Uterus (tissue), 4 donors: Measurements from ENCODE around the gene LRRK2. TPM values are rescaled to one million over a fixed set of nuclear protein-coding genes. Genes with fewer than 3 reads are reported as not detected.

Experiments
- DNase-seq, 2 donors: peaks; one replicate each; pipeline ENCODE4 v3.0.0-alpha.2; 2019 to 2020
- H3K27ac ChIP-seq, 2 donors: fragments of 200-600 bp; sonication (generic); 1 replicate in 1 of 2; 2 replicates in 1 of 2; pipeline ENCODE4 v1.5.1; 2016 to 2018
- H3K27me3 ChIP-seq, 2 donors: fragments of 200-600 bp; sonication (generic); one replicate each; pipeline ENCODE4 v1.5.1; 2018 to 2019; ENCODE audit warnings: control low read depth in 1 of 2
- H3K36me3 ChIP-seq, 2 donors: fragments of 200-600 bp; sonication (generic); one replicate each; pipeline ENCODE4 v1.5.1; 2019; ENCODE audit warnings: control low read depth in 1 of 2
- H3K4me1 ChIP-seq, 2 donors: fragments of 200-600 bp; sonication (generic); one replicate each; pipeline ENCODE4 v1.5.1; 2018 to 2019; ENCODE audit warnings: control low read depth in 1 of 2
- H3K4me3 ChIP-seq, 2 donors: fragments of 200-600 bp; sonication (generic); 1 replicate in 1 of 2; 2 replicates in 1 of 2; pipeline ENCODE4 v1.5.1; 2018 to 2019; ENCODE audit warnings: mild to moderate bottlenecking in 1 of 2
- H3K9me3 ChIP-seq, 2 donors: fragments of 200-600 bp; sonication (generic); one replicate each; pipeline ENCODE4 v1.5.1; 2019; ENCODE audit warnings: control low read depth in 1 of 2
- CTCF ChIP-seq, 4 experiments: fragments of 200-600 bp in 2 of 4; fragments of 450-650 bp in 2 of 4; sonication (generic) in 2 of 4; IDR thresholded peaks; one replicate each; pipeline ENCODE4 v1.5.1; 2016 to 2019; ENCODE audit warnings: antibody characterized with exemption in 4 of 4, mild to moderate bottlenecking in 2 of 4, moderate library complexity in 1 of 4
- POLR2A ChIP-seq, 2 donors: fragments of 450-650 bp; IDR thresholded peaks; one replicate each; pipeline ENCODE4 v1.6.1; 2016; ENCODE audit warnings: antibody characterized with exemption in 2 of 2, mild to moderate bottlenecking in 1 of 2, moderate library complexity in 1 of 2
- intact Hi-C: fragments of 100-400 bp; cut with DNase I; formaldehyde crosslinking; loops from one replicate; pipeline ENCODE4 v1.15.1; 2023; ENCODE audit warnings: low total_unique reads
- total RNA-seq, 4 donors: library from RNA; depleted of rRNA in 3 of 4; stranded (reverse); fragments of >200 nt in 3 of 4; gene quantifications; one replicate each; pipeline versions ENCODE4 v1.1.0 to v1.2.4, GENCODE V29; 2014 to 2023
- donor health status: DM: yes; HTN: yes; CAD: no.

Gene LRRK2
- total RNA-seq, 4 donors from 2014 or later = 17.1 to 40.0 (median 28.6) TPM

DNA sequence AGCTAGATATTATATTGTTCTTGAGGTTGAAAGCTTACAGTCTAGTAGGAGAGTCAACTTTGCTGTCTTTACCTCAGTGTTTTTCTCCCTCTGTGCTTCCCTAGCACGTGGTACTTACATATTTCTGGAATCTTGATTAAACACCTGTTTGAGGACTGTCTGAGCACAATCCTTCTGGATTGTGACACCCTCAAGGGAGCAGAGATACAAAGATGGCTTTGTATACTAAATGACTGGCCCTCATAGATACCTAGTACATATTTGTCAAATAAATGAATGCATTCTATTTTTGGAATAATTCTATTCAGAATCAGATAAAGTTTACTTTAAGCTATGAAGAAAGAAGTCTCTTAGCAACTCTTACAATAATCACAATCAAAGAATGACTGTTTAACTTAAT lies 113.3 kb downstream of the LRRK2 start:
- H3K4me3 ChIP-seq = no peak overlapping the region
- TF ChIP-seq CTCF (IDR thresholded peaks at IDR 0.05) (no peak), POLR2A (IDR thresholded peaks at IDR 0.05) (no peak)
- no peaks in the 10 kb centered on the region for H3K27me3 ChIP-seq
- DNase-seq = no peak
- H3K36me3 ChIP-seq = no peaks in the 10 kb centered on the region
- H3K27ac ChIP-seq = no peak overlapping the region
- H3K9me3 ChIP-seq = no peaks in the 10 kb centered on the region
- intact Hi-C loops = no loop called here
- H3K4me1 ChIP-seq = no peaks in the 10 kb centered on the region

- Histone ChIP-seq H3K36me3 (no peaks in the 10 kb centered on the region), H3K4me3 (no peak overlapping the region), H3K27ac (no peak overlapping the region), H3K4me1 (no peaks in the 10 kb centered on the region), H3K9me3 (no peaks in the 10 kb centered on the region), H3K27me3 (no peaks in the 10 kb centered on the region)
- intact Hi-C loops = no loop called here
- TF ChIP-seq CTCF (IDR thresholded peaks at IDR 0.05) = no peak
- TF ChIP-seq POLR2A (IDR thresholded peaks at IDR 0.05) = no peak
- DNase-seq = no peak
Measured at GRCh38 chr12:40338621-40339020, 113.8 kb downstream of the LRRK2 start.

GRCh38 chr12:40342010-40342409 lies 117.2 kb downstream of the LRRK2 start:
- no peak for DNase-seq
- no peak overlapping the region for H3K4me3 ChIP-seq
- intact Hi-C loops = no loop called here
- H3K36me3 ChIP-seq = no peaks in the 10 kb centered on the region
- no peaks in the 10 kb centered on the region for H3K4me1 ChIP-seq
- H3K27me3 ChIP-seq = no peaks in the 10 kb centered on the region
- no peak overlapping the region for H3K27ac ChIP-seq
- H3K9me3 ChIP-seq = no peaks in the 10 kb centered on the region
- TF ChIP-seq CTCF (IDR thresholded peaks at IDR 0.05) = no peak
- no peak for TF ChIP-seq POLR2A (IDR thresholded peaks at IDR 0.05)

DNA sequence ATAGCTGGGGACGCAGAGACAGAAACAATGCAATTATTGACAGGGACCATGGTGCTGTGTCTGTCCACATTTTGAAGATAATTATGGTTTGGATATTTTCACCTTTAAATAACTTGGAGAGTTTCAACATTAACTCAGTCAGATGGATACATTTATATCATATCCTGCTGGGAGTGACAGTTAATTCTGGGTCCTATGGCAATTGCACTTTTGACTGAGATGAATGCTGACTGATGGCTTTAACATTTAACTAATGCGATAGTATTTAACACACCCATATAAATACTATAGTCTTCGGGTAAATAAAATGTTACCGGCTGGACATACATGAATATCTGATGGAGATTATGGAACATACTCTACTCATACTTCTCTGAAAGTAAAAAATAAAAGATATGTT lies 118.3 kb downstream of the LRRK2 start:
- no peaks in the 10 kb centered on the region for H3K36me3 ChIP-seq
- H3K4me1 ChIP-seq = no peaks in the 10 kb centered on the region
- H3K27ac ChIP-seq = no peak overlapping the region
- H3K27me3 ChIP-seq = no peaks in the 10 kb centered on the region
- DNase-seq = no peak
- intact Hi-C loops = no loop called here
- no peak for TF ChIP-seq POLR2A (IDR thresholded peaks at IDR 0.05)
- TF ChIP-seq CTCF (IDR thresholded peaks at IDR 0.05) = no peak
- H3K9me3 ChIP-seq = no peaks in the 10 kb centered on the region
- no peak overlapping the region for H3K4me3 ChIP-seq

GRCh38 chr12:40344312-40344711 lies 119.5 kb downstream of the LRRK2 start:
- intact Hi-C loops = no loop called here
- H3K27me3 ChIP-seq = no peaks in the 10 kb centered on the region
- TF ChIP-seq CTCF (IDR thresholded peaks at IDR 0.05) = no peak
- TF ChIP-seq POLR2A (IDR thresholded peaks at IDR 0.05) = no peak

More at GRCh38 chr12:40344312-40344711, 119.5 kb downstream of the LRRK2 start:
- H3K27ac ChIP-seq = no peak overlapping the region
- DNase-seq = no peak
- no peaks in the 10 kb centered on the region for H3K36me3 ChIP-seq
- H3K4me1 ChIP-seq = no peaks in the 10 kb centered on the region
- no peak overlapping the region for H3K4me3 ChIP-seq
- H3K9me3 ChIP-seq = no peaks in the 10 kb centered on the region
